Measurements from ENCODE around the gene MCF2L. TPM values are rescaled to one million over a fixed set of nuclear protein-coding genes. Genes with fewer than 3 reads are reported as not detected.
"Not testable (repeated sequence)": the region's sequence is repeated elsewhere in the genome, so short reads cannot be mapped to it uniquely, and the experiment has no call there.

Gene MCF2L
- total RNA-seq, 1 donor from 2014 or later = not detected

DNA sequence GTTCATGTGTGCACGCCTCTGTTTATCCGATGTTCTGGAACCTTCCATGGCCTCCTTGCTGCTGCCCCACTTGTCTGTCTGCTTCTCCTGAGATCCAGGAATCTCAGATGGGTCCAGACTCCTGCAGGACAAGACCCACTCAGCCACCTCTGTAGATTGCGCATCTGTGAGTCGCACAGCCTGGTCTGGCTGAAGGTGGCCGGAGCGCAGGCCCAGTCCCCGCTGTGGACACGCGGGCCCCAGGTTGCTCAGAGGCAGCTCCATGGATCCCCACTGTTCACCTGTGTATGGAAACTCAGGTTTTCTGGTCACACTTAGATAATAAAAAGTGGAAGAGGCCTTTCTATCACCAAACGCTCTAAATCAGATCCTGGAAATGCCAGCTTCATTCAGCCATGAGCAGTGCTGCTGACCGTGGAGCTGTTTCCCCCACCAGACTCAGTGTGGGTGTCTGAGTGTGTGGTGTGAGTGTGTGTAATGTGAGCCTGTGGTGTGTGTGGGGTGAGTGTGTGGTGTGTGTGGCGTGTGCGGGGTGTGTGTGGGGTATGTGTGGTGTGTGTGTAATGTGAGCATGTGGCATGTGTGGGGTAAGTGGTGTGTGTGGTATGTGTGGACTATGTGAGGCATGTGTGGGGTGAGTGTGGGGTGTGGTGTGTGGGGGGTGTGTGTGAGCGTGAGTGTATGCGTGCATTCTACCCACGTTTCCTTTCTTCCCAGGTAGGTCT lies 59.5 kb downstream of the MCF2L start:
- no peak overlapping the region for H3K27ac Mint-ChIP-seq
- no peaks in the 10 kb centered on the region for H3K36me3 Mint-ChIP-seq (ENCODE audit: low read depth)
- H3K9me3 Mint-ChIP-seq = no peaks in the 10 kb centered on the region
- no peak overlapping the region for H3K4me3 Mint-ChIP-seq
- DNase-seq (ENCODE audit: low spot score) = no peak
- intact Hi-C loops (cut with micrococcal nuclease) = loop anchor here (1.0 kb wide), 1 partner anchor 86 kb away; no protein-coding TSS in a partner anchor
- H3K27me3 Mint-ChIP-seq (ENCODE audit: insufficient read depth) = peaks cover 2% of the 10 kb centered on the region
- H3K4me1 Mint-ChIP-seq (ENCODE audit: low read depth) = no peaks in the 10 kb centered on the region

DNA sequence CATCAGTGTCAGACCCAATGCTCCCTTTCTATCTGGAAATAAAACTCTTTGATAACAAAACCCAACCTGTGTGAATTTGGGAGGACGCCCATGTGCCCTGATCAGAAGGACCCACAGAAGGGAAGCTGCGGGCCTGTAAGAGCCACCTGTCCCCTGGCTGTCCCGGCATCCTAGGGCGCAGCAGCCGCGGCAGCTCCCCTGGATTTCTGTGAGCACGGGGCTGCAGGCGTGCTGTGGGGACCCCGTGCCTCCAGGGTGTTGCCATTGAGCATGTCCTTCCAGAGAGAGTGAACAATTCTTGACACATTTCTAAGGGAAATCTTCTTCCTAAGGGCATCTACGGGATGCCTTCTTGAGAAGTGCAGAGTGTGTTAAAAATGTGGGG lies 60.0 kb downstream of the MCF2L start:
- H3K27ac Mint-ChIP-seq = no peak overlapping the region
- H3K27me3 Mint-ChIP-seq (ENCODE audit: insufficient read depth) = peaks cover 2% of the 10 kb centered on the region

DNA sequence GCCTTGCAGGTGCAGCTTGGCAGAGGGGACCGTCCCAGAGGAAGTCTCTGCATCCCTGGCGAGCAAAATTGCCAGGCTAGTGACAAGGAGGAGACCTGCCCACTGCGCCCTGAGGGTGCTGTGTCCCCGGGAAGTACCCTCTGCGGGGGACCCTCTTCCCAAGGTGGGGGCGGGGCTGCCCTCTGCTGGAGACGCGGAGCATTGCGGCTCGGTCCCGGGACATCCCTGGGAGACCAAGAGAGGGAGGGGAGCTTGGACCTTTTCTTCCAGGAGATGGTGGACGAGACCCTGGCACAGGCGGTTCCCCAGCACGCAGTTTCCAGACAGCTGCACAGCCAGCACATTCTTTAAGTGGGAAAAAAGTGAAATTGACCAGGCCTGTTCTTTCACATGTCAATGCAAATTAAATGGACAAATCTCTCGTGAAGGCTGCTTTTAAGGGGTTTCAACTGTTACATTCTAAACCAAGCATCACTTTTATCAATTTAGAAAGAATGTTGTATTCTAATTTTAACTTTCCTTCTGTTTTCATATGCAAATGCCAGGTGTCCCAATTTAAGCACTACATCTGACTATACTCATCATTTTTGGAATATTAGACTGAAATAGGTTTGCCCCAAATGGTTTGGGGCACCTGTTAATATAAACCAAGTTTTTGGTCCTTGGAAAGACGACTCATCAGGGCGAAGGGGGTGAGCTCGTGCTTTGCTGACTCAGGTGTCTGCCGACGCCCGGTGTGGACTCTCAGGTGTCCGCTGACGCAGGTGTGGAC lies 60.7 kb downstream of the MCF2L start:
- Mint-ChIP-seq H3K4me1 (ENCODE audit: low read depth) (no peaks in the 10 kb centered on the region), H3K4me3 (no peak overlapping the region), H3K27me3 (ENCODE audit: insufficient read depth) (peaks cover 2% of the 10 kb centered on the region), H3K27ac (no peak overlapping the region), H3K9me3 (no peaks in the 10 kb centered on the region), H3K36me3 (ENCODE audit: low read depth) (no peaks in the 10 kb centered on the region)
- intact Hi-C loops (cut with micrococcal nuclease) = loop anchor here (1.0 kb wide), 1 partner anchor 87 kb away; no protein-coding TSS in a partner anchor
- DNase-seq (ENCODE audit: low spot score) = no peak

More for the DNA sequence above, 60.0 kb downstream of the MCF2L start:
- H3K4me3 Mint-ChIP-seq = no peak overlapping the region
- H3K36me3 Mint-ChIP-seq (ENCODE audit: low read depth) = no peaks in the 10 kb centered on the region
- H3K9me3 Mint-ChIP-seq = no peaks in the 10 kb centered on the region
- H3K4me1 Mint-ChIP-seq (ENCODE audit: low read depth) = no peaks in the 10 kb centered on the region
- intact Hi-C loops (cut with micrococcal nuclease) = loop anchor here (1.0 kb wide), 1 partner anchor 87 kb away; no protein-coding TSS in a partner anchor
- DNase-seq (ENCODE audit: low spot score) = no peak

DNA sequence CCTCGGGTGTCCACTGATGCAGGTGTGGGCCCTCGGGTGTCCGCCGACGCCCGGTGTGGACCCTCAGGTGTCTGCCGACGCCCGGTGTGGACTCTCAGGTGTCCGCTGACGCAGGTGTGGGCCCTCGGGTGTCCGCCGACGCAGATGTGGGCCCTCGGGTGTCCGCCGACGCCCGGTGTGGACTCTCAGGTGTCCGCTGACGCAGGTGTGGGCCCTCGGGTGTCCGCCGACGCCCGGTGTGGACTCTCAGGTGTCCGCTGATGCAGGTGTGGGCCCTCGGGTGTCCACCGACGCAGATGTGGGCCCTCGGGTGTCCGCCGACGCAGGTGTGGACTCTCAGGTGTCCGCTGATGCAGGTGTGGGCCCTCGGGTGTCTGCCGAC lies 61.2 kb downstream of the MCF2L start:
- H3K4me1 Mint-ChIP-seq (ENCODE audit: low read depth); H3K36me3 Mint-ChIP-seq (ENCODE audit: low read depth); intact Hi-C loops (cut with micrococcal nuclease); H3K9me3 Mint-ChIP-seq; H3K4me3 Mint-ChIP-seq; H3K27ac Mint-ChIP-seq; DNase-seq (ENCODE audit: low spot score); H3K27me3 Mint-ChIP-seq (ENCODE audit: insufficient read depth): not testable (repeated sequence)

DNA sequence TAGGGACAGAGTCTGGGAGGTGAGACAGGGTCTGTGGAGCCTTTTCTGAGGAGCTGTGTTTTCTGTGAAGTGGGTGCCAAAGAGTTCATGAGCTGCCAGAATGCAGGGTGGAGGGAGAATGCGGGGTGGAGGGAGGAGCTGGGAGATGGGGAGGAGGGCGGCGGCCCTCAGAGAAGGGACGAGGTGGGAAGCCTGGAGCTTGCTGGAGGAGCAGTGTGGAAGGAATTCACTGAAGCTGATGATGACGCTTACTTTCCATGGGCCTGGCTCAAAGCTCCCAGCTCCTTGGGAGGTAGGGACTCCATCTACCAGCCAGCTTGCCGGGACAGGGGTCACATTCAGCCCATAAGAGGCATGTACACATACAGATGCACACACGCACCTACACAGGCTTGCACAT lies 62.5 kb downstream of the MCF2L start:
- Mint-ChIP-seq H3K4me3 (no peak overlapping the region), H3K27me3 (ENCODE audit: insufficient read depth) (peaks cover 2% of the 10 kb centered on the region)
- no peak for DNase-seq (ENCODE audit: low spot score)

DNA sequence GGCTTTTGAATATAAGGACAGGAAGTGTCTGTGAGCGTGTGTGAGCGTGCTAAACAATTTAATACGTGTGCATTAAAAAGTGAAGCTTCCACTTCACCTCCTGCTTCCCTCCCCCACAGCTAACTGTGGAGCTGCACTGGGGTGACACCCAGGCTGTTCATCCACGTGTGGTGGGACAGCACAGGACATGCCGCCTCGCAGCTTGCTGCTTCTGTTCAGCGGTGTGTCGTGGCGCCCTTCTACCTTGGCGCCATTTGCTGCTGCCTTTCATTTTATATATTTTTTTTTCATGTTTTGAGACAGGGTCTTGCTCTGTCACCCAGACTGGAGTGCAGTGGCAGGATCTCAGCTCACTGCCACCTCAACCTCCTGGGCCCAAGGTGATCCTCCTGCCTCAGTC lies 63.3 kb downstream of the MCF2L start:
- Mint-ChIP-seq H3K27me3 (ENCODE audit: insufficient read depth) (no peaks in the 10 kb centered on the region), H3K4me1 (ENCODE audit: low read depth) (no peaks in the 10 kb centered on the region), H3K4me3 (no peak overlapping the region), H3K36me3 (ENCODE audit: low read depth) (no peaks in the 10 kb centered on the region), H3K27ac (no peak overlapping the region), H3K9me3 (no peaks in the 10 kb centered on the region)
- no peak for DNase-seq (ENCODE audit: low spot score)
- intact Hi-C loops (cut with micrococcal nuclease) = no loop called here

More for the DNA sequence above, 62.5 kb downstream of the MCF2L start:
- Mint-ChIP-seq H3K4me1 (ENCODE audit: low read depth) (no peaks in the 10 kb centered on the region), H3K36me3 (ENCODE audit: low read depth) (no peaks in the 10 kb centered on the region), H3K9me3 (no peaks in the 10 kb centered on the region), H3K27ac (no peak overlapping the region)
- intact Hi-C loops (cut with micrococcal nuclease) = no loop called here

DNA sequence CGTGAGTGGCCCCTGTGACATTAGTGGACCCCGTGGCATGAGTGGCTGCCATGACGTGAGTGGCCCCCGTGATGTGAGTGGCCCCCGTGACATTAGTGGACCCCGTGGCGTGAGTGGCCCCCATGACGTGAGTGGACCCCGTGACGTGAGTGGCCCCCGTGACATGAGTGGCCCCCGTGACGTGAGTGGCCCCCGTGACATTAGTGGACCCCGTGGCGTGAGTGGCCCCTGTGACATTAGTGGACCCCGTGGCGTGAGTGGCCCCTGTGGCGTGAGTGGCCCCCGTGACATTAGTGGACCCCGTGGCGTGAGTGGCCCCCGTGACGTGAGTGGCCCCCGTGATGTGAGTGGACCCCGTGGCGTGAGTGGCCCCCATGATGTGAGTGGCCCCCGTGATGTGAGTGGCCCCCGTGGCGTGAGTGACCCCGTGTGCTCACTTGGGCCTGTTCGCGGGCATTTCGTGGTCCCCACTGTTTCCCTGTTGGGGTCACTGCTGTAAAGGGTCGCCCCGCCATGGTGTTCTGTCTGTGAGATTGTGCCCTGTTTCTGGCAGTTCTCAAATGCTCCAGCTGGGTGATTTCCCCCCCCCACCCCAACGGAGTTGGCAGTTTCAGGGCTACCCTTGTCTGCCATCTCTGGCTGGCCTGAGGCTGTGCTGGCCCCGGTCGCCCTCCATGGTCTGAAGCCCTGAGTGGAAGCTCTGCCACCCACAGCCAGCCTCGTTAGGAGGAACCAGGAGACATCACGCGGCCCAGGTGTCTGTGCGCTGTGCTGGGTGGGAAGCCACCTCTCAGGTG lies 64.2 kb downstream of the MCF2L start:
- Mint-ChIP-seq H3K4me1 (ENCODE audit: low read depth) (no peaks in the 10 kb centered on the region), H3K36me3 (ENCODE audit: low read depth) (no peaks in the 10 kb centered on the region), H3K27ac (no peak overlapping the region), H3K27me3 (ENCODE audit: insufficient read depth) (no peaks in the 10 kb centered on the region), H3K9me3 (no peaks in the 10 kb centered on the region), H3K4me3 (no peak overlapping the region)
- no peak for DNase-seq (ENCODE audit: low spot score)
- intact Hi-C loops (cut with micrococcal nuclease) = no loop called here

DNA sequence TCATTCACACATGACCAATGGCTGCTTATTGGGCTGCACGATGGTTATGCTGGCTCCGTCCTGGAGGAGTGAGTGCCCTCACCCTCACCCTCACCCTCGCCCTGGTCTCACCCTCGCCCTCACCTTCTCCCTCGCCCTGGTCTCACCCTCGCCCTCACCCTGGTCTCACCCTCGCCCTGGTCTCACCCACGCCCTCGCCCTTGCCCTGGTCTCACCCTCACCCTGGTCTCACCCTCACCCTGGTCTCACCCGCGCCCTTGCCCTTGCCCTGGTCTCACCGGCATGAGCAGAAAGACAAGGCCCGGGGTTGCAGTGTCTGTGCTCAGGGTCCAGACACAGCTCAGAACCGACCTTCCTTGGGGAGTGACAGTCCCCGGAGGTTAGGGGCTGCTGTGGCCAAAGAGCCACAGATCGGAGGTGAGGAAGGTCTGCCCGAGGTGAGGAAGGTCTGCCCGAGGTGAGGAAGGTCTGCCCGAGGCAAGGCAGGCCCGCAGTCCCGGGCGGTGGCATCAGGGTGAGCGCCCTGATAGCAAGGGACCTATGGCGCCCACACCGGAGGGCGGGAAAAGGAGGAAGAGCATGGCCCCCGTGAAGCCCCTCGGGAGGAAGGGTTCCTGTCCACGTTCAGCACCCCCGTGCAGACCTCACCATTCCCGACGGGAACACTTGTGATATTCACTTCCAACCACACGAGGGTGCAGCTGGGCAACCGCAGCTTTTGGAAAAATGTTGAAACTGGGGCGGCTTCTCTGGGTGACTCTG lies 65.6 kb downstream of the MCF2L start:
- Mint-ChIP-seq H3K27me3 (ENCODE audit: insufficient read depth) (no peaks in the 10 kb centered on the region), H3K9me3 (no peaks in the 10 kb centered on the region), H3K36me3 (ENCODE audit: low read depth) (no peaks in the 10 kb centered on the region), H3K4me1 (ENCODE audit: low read depth) (no peaks in the 10 kb centered on the region), H3K4me3 (no peak overlapping the region), H3K27ac (no peak overlapping the region)
- DNase-seq (ENCODE audit: low spot score) = no peak
- intact Hi-C loops (cut with micrococcal nuclease) = no loop called here

DNA sequence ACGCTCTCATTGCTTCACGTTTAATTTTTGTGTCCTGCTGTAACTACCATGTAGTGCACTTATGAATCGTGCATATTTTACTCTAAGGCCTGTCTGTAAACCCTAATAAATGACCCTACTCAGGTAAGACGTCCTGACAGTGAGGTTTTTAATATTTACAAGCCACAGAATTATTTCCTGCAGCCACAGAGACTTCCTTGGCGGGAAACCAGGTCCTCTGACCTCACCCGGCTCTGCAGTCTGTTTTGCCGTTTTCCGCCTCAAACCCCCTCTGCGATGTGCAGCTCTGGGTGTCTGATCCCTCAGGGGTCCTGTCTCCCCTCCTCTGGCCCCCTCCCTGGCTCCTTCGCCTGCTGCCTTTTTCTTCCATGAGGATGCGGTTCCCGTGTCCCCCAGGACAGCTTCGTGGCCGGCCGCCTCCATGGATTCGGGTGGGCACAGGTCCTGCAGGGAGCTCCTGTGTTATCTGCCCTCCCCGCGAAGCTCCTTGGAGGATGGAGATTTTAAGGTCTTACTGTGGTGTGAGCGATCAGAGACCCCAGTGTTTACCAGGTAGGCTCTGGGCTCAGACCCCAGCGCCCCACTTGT lies 66.3 kb downstream of the MCF2L start:
- Mint-ChIP-seq H3K4me3 (no peak overlapping the region), H3K4me1 (ENCODE audit: low read depth) (no peaks in the 10 kb centered on the region), H3K9me3 (no peaks in the 10 kb centered on the region), H3K36me3 (ENCODE audit: low read depth) (no peaks in the 10 kb centered on the region), H3K27ac (no peak overlapping the region), H3K27me3 (ENCODE audit: insufficient read depth) (no peaks in the 10 kb centered on the region)
- intact Hi-C loops (cut with micrococcal nuclease) = no loop called here
- no peak for DNase-seq (ENCODE audit: low spot score)

DNA sequence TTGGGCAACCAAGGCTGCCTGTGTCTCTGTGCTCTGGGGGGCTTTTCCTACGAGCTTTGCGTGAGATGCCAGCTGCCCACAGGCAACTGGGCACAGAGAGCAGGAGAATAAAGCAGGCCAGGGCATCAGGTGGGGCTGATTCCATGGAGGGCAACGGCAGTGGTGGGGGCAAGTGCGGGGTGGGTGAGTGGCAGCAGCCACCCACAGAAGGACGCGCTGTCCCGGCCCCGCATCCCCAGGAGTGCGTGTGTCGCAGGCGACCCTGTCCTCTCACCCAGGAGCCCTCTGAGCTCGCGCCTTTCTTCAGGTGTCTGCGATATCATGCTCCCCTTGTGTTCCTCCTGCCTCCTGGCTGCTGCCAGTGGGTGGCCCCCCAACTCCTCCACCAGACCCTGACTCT lies 67.4 kb downstream of the MCF2L start:
- Mint-ChIP-seq H3K4me1 (ENCODE audit: low read depth) (no peaks in the 10 kb centered on the region), H3K36me3 (ENCODE audit: low read depth) (no peaks in the 10 kb centered on the region), H3K4me3 (no peak overlapping the region), H3K9me3 (no peaks in the 10 kb centered on the region), H3K27ac (no peak overlapping the region), H3K27me3 (ENCODE audit: insufficient read depth) (no peaks in the 10 kb centered on the region)
- intact Hi-C loops (cut with micrococcal nuclease) = no loop called here
- no peak for DNase-seq (ENCODE audit: low spot score)

DNA sequence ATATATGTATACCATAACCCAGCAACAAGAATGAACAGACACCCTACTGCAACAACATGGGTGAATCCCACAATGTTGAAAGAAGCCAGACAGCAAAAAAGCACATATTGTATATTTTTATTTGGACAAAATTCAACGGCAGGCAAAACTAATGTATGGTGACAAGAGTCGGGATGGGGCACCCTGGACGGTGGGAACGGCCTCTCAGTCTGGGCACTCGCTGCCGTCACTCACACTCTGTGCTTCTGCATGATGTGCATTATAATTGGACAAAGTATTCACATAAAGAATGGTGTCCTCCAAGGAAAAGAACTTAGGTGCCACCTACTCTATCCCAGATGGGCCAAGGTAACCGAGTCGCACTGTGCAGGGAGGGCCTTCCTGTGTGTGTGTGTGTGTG lies 71.0 kb downstream of the MCF2L start:
- Mint-ChIP-seq H3K4me1 (ENCODE audit: low read depth) (no peaks in the 10 kb centered on the region), H3K9me3 (no peaks in the 10 kb centered on the region), H3K27ac (no peak overlapping the region), H3K4me3 (no peak overlapping the region), H3K27me3 (ENCODE audit: insufficient read depth) (no peaks in the 10 kb centered on the region), H3K36me3 (ENCODE audit: low read depth) (no peaks in the 10 kb centered on the region)
- intact Hi-C loops (cut with micrococcal nuclease) = no loop called here
- no peak for DNase-seq (ENCODE audit: low spot score)

DNA sequence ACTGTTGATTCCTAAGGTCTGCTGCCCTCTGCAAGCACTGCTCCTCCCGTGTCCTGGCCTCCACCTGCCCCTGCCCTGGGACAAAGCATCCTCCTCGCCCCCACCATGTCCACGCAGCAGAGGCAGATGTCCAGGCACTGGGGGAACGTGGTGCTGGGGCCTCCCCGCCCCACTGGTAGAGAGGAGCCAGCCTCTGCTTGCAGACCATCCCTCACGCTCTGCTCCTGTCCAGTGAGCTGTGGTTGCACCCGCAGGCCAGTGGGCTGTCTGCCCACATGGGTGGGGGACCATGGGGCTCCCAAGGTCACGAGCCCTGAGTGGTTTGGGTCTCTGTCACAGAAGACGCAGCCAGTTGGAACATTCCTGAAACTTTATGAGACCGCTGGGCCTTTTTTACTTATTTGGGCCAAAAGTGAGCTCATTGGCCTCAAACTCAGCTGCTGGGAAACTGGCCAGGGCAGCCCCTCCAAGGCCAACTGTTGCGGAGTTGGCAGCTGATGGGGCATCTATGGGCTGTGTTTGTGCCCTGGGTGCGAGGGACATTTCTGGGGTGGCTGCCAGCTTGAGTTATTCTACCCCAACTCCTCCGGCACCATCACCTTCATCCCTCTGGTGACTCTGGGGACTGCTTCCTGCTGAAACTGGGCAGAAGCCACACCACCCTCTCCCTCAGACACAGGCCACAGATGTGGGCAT lies 71.7 kb downstream of the MCF2L start:
- no peak overlapping the region for H3K4me3 Mint-ChIP-seq
- DNase-seq (ENCODE audit: low spot score) = no peak
- no peak overlapping the region for H3K27ac Mint-ChIP-seq
- H3K27me3 Mint-ChIP-seq (ENCODE audit: insufficient read depth) = no peaks in the 10 kb centered on the region
- H3K36me3 Mint-ChIP-seq (ENCODE audit: low read depth) = no peaks in the 10 kb centered on the region
- H3K4me1 Mint-ChIP-seq (ENCODE audit: low read depth) = no peaks in the 10 kb centered on the region
- intact Hi-C loops (cut with micrococcal nuclease) = no loop called here
- H3K9me3 Mint-ChIP-seq = no peaks in the 10 kb centered on the region
